ENCODE data around the gene KIZ.

GRCh38 chr20:21266191-21266536 lies 140.3 kb downstream of the KIZ start:
- TF ChIP-seq, protein P1, sequence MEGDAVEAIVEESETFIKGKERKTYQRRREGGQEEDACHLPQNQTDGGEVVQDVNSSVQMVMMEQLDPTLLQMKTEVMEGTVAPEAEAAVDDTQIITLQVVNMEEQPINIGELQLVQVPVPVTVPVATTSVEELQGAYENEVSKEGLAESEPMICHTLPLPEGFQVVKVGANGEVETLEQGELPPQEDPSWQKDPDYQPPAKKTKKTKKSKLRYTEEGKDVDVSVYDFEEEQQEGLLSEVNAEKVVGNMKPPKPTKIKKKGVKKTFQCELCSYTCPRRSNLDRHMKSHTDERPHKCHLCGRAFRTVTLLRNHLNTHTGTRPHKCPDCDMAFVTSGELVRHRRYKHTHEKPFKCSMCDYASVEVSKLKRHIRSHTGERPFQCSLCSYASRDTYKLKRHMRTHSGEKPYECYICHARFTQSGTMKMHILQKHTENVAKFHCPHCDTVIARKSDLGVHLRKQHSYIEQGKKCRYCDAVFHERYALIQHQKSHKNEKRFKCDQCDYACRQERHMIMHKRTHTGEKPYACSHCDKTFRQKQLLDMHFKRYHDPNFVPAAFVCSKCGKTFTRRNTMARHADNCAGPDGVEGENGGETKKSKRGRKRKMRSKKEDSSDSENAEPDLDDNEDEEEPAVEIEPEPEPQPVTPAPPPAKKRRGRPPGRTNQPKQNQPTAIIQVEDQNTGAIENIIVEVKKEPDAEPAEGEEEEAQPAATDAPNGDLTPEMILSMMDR (IDR thresholded peaks at IDR 0.05) = no peak
- no peak for TF ChIP-seq POLR2A (IDR thresholded peaks at IDR 0.05)
